ENCODE data around the gene PRKD2.
A peak's percentile ranks its signal among the peaks of the same experiment; 100 is the strongest.

Gene PRKD2

DNA sequence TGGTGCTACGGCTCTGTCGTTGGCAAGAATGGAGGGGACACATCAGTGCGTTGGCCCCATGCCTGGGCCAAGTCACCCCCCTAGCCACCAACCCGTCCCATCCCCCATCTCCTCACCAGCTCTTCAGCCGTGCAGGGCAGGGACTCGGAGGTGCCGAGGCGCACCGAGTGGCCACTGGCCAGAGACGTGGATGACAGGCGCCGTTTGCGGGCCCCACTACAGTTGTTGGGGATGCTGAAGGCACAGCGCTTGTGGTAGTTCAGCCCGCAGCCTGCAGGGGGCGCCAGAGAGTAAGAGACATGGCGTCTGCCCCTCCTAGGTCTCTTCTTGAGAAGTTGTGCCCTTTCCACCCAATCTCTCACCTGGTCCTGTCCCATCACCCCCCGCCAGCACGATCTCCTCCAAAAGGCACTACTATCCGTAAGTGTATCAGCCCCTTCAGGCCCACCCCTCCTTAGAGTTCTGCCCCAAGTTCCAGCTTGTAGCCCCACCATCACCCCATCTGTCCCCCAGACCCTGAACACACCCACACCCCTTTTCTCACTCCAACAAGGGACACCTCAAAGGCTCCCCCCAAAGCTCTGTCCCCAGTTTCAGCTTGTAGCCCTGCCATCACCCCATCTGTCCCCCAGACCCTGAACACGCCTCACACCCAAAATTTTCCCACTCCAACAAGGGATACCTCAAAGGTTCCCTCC lies 12.4 kb downstream of the PRKD2 start:
- DNase-seq (ENCODE audit: low read depth in 2 of 2), result peak; percentile 80 to 92

DNA sequence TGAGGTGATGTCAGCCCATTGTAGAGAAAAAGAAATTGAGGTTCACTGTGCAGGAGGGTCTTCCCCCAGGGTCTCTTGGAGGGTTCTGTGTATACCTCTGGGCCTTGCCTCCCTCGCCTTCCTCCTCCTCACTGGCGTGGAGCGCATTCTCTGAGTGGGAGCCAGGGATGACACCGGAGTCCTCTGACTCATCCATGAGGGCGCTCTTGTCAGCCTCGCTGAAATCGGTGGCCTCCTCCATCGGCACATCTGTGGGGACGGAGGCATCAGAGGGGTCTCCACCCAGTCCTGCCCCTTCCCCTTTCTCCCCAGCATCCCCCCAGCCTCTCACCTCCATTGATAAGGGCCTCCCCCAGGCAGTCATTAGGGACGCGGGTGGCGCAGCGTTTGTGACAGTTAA lies 16.2 kb downstream of the PRKD2 start:
- no peak for DNase-seq (ENCODE audit: low read depth in 2 of 2)

DNA sequence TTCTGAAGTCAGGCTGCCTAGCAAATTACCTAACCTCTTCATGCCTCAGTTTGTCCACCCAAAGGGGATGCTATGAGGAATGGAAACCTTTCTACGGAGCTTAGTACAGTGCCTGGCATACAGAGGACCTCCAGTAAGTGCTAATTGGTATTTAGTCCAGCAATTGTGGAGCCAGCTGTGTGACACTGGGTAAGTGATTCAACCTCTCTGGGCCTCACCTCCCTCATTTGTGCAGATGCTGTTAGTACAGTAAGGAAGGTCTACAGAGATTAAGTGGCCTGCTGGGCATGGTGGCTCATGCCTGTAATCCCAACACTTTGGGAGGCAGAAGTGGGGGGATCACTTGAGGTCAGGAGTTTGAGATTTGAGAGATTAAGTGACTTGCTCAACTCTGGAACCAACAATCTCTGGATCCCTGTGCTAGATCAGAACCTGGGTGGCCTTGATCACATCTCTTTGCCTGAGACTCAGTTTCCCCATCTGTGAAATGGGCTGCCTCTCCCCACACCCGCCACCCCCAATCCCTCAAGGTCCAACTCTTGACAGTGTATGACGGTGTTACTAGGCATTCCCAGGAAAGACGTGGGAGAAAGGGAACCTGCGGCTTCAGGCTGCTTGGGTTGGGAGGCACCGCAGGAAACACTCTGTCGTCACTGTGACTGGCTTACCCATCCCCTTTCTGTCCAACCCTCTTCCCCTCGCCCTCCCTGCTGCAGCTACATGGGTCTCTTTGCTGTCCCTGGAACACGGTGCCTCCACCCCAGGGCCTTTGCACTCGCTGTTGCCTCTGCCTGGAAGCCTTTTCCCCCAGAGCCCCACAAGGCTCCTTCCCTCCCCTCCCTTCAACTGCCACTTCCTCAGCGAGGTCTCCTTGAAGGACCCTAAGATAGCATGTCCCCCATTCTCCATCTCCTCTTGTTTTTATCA lies 18.3 kb downstream of the PRKD2 start:
- DNase-seq (ENCODE audit: low read depth in 2 of 2), result no peak

DNA sequence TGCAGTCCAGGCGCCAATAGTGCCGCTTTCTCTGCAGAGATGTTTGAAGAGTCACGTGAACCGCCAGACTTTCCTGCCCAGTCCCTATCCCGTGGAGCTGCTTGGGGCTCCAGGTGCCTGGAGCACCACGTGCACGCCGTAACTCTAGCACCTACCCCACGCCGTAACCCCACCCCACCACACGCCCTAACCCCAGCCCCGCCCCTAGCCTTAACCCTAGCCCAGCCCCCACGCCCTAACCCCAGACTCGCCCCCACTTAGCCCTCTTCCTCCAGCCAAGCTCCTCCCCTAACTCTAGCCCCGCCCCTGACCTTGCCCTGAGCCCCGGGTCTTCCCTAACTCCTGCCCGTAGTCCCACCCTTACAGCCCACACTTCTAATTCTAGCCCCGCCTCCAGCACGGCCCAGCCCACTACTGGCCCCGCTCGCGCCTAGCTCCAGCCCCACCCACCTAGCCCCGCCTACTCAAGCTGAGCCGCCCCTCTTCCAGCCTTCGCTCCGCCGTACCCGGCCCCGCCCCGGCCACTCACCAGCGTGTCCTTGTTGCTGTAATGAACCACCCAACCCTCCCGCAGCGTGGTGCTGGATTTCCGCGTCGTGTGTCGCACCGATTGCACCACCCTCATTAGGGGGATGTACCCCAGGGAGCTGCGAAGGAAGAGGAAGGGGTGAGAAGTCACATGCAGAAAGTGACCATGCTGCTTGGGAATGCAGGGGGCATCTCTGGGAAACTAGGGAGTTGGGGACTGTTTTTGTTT lies 19.5 kb downstream of the PRKD2 start:
- no peak for DNase-seq (ENCODE audit: low read depth in 2 of 2)

DNA sequence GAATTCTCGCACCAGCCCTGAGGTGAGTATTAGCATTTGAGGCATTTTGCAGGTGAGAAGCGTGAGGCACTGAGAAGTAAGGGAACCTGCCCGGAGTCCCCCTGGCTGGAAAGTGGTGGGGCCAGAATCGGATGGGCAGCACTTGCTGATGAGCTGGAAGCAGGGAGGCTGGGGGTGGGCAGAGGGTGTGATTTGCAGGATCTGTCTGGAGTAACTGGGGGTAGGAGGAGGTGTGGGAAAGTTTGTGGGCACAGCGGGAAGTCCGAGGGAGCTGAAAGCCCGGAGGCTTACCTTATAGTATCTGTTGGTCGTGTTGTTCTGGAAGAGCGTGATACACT lies 20.1 kb downstream of the PRKD2 start:
- no peak for DNase-seq (ENCODE audit: low read depth in 2 of 2)

DNA sequence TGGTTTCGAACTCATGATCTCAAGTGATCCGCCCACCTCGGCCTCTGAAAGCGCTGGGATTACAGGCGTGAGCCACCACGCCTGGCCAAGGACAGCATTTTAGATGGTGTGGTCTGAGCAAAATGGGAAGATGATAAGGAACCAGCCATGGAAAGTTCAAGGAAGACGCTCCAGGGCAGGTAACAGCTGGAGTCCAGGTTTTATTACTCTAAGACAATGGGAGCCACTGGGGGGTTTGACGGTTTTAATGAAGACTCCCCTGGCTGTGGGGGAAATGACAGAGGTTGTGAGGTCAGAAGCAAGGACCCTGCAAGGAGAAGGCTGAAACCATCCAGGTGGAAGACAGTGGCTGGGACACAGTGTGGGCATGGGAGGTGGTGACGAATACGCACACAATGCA lies 20.9 kb downstream of the PRKD2 start:
- DNase-seq (ENCODE audit: low read depth in 2 of 2), result no peak

DNA sequence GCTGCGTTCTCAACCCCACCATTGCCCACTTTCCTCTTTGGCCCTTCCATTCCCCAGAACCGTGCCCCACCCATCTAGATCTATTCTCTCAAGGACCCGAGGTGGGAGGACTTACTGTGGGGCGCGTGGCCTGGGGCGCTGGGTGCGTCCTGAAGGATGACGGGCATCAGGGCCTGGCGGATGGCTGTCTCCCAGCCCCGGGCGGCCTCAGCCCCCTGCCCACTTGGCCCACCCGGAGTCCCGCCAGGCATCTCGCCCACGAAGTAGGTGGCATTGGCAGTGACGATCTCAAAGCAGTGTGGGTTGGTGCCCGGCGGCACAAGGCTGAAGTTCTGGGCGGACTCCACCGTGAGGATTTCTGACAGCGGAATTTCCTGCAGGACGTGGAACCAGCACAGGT lies 23.2 kb downstream of the PRKD2 start:
- no peak for DNase-seq (ENCODE audit: low read depth in 2 of 2)

DNA sequence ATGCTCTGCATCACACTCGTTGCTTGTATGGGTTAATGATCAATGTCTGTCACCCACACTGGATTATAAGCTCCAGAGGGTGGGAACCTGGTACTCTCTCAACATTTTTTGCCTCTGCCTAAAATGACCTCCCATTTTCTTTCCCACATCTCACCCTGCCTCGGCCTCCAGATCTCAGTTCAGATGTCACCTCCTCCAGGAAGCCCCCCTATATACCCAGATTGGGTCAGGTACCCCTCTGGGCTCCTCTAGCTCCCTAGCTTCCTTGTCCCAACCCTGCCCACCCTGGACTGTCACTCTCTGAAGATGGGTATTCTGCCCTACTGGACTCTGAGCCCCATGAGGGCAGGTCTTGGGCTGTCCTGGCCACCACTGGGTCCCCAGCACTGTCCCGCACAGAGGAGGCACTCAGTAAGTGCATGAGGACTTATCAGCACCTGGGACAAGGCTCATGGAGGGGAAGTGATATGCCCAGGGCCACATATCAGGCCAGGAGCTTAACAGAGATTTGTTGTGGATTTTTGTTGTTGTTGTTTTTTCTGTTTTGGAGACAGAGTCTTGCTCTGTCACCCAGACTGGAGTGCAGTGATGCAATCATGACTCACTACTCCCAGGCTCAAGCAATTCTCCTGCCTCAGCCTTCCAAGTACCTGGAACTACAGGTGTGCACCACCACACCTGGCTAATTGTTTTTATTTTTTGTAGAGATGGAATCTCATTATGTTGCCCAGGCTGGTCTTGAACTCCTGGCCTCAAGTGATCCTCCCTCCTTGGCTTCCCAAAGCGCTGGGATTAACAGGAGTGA lies 23.8 kb downstream of the PRKD2 start:
- no peak for DNase-seq (ENCODE audit: low read depth in 2 of 2)

DNA sequence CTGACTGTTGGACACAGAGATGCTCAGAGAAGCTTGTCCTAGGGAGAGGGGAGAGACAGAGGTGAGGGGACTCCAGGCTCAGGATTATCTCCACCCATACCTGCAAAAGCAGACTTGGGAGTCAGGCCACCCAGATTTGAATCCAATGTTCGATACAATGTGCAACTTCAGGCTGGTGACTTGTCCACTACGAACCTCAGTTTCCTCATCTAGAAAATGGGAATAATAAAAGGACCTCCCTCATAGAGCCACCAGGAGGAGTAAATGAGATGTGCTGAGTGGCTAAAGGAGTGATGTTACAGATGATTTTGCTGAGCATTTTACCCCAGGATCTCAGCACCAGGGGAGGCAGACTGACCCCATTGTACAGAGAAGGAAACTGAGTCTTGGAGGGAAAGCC lies 25.0 kb downstream of the PRKD2 start:
- DNase-seq (ENCODE audit: low read depth in 2 of 2), result no peak

DNA sequence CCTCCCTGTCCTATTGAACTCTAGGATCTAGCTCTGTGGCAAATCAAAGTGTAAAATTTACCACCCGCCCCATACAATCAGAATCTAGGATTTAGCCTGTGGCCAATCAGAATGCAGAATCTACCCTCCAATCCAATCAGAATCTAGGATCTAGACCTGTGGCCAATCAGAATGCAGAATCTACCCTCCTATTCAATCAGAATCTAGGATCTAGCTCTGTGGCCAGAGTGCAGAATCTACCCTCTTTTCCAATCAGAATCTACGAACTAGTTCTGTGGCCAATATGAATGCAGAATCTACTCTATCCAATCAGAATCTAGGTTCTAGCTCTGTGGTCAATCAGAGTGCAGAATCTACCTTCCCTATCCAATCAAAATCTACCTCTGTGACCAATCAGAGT lies 25.8 kb downstream of the PRKD2 start:
- DNase-seq (ENCODE audit: low read depth in 2 of 2), result no peak

DNA sequence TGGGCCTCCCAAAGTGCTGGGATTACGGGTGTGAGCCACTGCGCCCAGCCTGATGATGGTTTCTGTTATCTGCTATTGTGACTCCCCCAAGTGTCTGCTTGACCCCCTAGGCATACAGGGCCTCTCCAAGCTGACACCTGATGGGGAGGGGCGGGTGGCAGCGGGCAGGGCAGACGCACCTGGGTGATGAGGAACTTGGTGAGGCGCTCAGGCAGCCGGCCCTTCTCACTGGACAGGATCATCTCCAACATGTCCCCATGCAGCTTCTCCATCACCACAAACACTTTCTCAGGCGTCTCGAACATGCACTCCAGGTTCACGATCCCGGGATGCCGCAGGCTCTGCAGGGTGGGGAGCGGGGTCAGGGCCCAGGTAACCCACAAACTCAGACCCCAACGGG lies 27.6 kb downstream of the PRKD2 start:
- DNase-seq (ENCODE audit: low read depth in 2 of 2), result no peak

DNA sequence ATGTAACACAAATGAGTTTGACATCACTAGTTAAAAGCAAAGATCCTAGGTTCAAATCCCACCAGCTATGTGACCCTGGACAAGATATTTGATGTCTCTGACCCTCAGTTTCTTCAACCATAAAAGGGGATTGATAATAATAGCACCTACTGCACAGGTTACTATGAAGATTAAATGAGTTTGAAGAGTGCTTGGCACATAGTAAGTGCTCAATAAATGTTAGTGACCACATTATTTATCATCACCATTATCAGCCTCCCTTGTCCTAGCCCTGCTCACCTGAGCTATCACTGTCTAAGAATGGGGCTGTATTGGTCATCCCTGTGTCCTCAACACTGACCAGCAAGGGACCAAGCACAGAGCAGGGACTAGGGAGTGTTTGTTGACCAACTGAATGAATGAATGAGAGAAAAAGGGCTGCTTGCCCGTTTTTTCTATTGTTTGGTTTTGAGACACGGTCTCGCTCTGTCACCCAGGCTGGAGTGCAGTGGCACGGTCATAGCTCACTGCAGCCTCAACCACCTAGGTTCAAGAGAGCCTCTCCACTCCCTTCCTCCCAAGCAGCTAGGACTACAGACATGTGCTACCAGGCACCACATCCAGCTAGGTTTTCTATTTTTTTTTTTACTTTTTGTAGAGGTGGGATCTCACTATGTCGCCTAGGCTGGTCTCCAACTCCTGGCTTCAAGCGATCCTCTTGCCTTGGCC lies 29.3 kb downstream of the PRKD2 start:
- DNase-seq (ENCODE audit: low read depth in 2 of 2), result no peak

DNA sequence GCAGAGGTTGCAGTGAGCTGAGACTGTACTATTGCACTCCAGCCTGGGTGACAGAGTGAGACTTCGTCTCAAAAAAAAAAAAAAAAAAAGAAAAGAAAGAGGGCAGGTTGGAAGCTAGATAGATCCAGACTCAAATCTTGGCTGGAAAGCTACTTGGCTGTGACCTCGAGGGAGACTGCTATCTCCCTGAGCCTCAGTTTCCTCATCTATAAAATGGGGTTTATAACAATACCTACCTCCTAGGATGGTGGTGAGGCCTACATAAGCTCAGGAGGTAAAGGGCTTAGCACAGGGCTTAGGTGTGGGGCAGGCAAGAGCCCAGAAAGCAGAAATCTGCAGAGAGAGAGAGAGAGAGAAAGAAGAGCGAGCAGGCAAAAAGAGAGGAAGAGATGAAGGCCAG lies 31.7 kb downstream of the PRKD2 start:
- DNase-seq (ENCODE audit: low read depth in 2 of 2), result no peak

DNA sequence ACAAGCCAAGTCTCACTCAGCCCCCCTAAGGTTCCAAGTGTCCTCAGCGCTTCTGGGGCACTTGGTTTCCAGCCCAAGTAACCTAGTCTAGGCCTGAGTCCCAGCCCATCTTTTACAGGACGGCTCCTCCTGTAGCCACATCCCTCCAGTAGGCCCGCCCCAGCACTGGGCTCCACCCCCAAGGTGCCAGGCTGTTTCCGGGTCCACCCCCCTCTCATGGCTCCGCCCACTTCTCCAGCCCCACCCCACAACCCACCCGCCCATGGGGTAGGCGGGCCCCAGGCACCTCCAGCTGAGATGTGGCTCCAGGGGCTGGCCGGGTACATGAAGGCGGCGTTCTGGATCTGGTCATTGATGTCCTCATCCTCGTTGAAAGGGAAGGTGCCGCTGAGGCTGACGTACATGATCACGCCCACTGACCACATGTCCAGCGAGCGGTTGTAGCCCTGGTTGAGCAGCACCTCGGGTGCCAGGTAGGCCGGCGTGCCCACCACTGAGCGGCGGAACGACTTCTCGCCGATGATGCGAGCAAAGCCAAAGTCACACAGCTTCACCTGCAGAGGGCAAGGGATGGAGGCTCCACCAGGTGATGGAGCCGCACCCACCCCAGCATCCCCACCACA lies 38.7 kb downstream of the PRKD2 start:
- DNase-seq (ENCODE audit: low read depth in 2 of 2), result peak; percentile 51 to 67

DNA sequence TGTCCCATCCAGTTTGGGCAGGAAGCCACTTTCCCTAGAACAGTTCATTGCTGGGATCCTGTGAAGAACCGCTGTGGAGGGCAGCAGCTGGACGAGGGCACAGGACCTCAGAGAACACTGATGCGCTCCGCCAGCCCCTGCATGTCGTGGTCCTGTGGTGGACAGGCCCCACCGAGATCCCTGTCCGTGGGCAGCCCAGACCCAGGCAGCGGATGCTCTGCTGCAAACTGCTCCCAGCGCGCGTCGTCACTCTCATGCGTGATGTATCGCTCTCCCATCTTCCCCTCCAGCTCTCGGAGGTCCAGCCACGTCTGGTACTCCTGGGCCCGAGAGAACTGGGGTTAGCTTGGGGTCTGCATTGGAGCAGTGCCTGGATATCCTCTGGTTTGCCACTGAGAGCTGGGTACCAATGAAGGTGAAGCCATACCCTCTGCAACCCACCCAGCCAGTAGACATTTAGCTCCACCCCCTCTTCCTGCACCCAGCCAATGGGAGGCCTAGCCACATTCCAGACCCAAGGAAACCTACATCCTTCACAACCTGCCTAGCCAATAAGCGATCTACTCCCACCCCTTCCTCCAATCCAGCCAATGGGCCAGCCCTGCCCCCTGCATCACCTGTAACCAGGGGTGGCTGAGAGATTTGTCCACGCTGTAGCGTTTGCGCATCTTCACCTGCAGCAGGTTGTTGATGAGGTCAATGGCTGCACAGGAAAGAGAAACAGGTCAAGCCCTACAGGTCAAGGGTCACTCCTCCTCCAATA lies 42.3 kb downstream of the PRKD2 start:
- no peak for DNase-seq (ENCODE audit: low read depth in 2 of 2)

DNA sequence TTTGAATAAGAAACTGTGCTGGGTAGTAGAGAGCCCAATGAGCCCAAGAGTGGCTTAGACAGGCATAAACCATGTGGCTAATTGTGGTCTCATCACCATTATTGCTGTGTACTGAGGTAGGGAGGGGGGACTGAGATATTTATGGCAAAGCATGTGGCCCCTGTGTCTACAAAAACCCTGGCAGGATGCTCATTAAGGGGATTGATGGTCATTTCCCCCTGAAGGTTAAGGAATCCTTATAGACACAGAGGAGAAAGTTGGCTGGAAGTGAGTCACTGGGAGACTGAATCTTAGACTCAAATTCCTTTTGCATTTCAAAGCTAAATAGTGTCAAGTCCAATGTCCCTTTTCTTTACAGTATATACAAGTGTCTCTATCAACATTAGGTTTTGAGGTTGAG lies 46.1 kb downstream of the PRKD2 start:
- DNase-seq (ENCODE audit: low read depth in 2 of 2), result no peak

DNA sequence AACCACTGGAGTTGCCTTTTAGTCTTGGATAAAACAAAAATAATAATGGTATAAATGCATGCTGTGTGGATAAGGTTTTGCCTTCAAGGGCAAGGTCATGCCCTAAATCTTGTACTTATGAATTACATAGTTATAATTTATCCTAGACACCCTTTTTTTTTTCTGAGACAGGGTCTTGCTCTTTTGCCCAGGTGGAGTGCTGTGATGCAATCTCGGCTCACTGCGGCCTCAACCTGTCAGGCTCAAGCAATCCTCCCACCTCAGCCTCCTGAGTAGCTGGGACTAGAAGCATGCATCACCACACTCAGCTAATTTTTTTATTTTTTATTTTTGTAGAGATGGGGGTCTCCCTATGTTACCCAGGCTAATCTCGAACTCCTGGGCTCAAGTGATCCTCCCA lies 48.3 kb downstream of the PRKD2 start:
- DNase-seq (ENCODE audit: low read depth in 2 of 2), result no peak

DNA sequence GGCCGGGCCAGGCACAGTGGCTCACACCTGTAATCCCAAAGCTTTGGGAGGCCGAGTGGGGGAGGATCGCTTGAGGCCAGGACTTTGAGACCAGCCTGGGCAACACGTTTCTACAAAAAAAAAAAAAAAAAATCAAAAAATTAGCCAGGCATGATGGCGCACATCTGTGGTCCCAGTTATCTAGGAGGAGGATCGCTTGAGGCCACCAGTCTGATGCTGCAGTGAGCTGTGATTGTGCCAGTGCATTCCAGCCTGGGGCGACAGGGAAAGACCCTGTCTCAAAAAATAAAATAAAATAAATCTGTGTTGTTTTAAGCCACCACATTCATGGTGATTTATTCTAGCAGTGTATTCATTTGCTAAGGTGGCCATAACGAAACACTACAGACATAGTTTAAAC lies 51.8 kb downstream of the PRKD2 start:
- no peak for DNase-seq (ENCODE audit: low read depth in 2 of 2)

DNA sequence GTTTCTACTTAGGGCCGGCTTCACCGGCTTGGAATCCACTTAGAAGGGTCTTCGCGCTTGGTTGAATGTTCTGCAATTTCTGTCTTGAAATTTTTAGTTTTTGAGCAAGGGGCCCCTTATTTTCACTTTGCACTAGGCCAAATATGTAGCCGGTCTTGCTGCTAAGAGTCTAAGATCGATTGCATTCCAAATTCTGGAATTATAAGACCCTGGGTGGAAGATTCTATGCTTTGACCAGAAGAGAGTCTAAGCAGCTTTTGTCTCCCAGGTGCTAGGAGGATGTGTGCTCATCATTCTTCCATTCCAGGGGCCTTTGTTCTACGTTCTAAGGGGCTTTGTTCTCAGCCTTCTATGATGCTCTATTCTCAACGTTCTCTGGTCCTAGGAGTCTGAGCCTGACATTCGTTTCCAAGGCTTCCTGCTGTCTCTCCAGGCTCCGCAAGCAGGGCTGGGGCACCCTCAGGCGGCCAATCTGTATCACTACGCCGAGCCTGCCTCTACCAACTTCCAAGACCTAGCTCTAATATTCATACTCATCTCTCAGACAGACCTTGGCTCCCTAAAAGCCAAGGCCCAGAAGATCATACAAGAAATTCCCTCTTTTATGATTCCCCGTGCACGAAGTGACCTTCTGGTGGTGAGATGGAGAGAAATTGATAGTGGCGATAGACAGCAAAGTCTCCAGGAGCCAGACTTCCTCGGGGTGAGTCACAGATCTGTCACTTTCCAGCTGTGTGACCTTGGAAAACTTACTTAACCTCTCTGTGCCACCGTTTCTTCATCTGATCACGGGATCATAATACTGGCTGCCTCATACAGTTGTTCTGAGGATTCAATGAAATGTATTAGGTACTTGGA lies 55.0 kb downstream of the PRKD2 start:
- peak; percentile 54 to 66 for DNase-seq (ENCODE audit: low read depth in 2 of 2)
